PFSK-1 (cell line): ENCODE results near the gene MSMP.

Source experiments
- POLR2AphosphoS5 ChIP-seq: IDR thresholded peaks from 2 replicates; pipeline ENCODE4 v1.6.1; 2012; ENCODE audit warnings: low read depth, mild to moderate bottlenecking, control low read depth, low read length, moderate library complexity
- SIN3A ChIP-seq: IDR thresholded peaks from 2 replicates; pipeline ENCODE4 v1.6.1; 2012; ENCODE audit warnings: mild to moderate bottlenecking, low read length, moderate library complexity, borderline replicate concordance; ENCODE audit not compliant: insufficient read depth

- TF ChIP-seq POLR2AphosphoS5 (no peak), SIN3A (no peak)
Measured at GRCh38 chr9:35759795-35760194, 5.7 kb upstream of the MSMP start.
